Spleen (tissue), 7 donors: ENCODE results near the gene C1orf174.

Source experiments
- POLR2A ChIP-seq, 3 donors: fragments of 450-650 bp; IDR thresholded peaks; one replicate each; pipeline ENCODE4 v1.5.1; 2017; ENCODE audit warnings: antibody characterized with exemption in 3 of 3, mild to moderate bottlenecking in 1 of 3
- POLR2AphosphoS5 ChIP-seq, 3 donors: sonication (generic); formaldehyde crosslinking; IDR thresholded peaks; one replicate each; pipeline ENCODE4 v1.5.1; 2017; ENCODE audit warnings: antibody characterized with exemption in 3 of 3
- TF ChIP-seq, protein P1 (sequence below), 11 experiments: fragments of 200-600 bp in 7 of 11; fragments of 450-650 bp in 4 of 11; sonication (generic) in 4 of 11; IDR thresholded peaks in 8 of 11; conservative IDR thresholded peaks in 3 of 11; 1 replicate in 7 of 11; 2 replicates in 4 of 11; pipeline versions ENCODE4 v1.4.0 to v1.8.0; 2016 to 2021; ENCODE audit warnings: antibody characterized with exemption in 11 of 11, inconsistent platforms in 4 of 11, mild to moderate bottlenecking in 1 of 11
- donor health status: DM: no; HTN: no; CAD: no; lungs with moderate emphysema.
- donor health status: DM: no; HTN: no; CAD: no.
- donor health status: DM: no; HTN: no; CAD: no.

DNA sequence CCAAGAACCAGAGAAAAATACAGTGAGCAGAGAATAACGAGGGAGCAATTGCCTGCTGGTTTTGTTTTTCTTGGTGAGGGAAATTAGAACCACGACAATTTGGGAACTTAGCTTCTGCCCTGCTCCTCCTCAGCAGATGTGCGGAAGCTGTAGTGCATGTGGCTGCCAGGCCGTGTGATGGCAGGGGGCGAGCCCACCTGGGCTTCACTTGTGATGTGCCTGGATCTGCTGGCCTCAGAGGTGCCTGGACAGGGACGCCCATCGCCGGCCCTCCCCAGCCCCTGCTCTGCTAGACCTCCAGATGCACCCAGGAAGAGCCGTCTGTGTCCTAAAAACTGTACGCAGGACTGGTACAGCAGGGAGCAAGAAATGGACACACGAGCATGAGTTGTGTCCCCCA lies 28.5 kb upstream of the C1orf174 start:
- TF ChIP-seq, protein P1, sequence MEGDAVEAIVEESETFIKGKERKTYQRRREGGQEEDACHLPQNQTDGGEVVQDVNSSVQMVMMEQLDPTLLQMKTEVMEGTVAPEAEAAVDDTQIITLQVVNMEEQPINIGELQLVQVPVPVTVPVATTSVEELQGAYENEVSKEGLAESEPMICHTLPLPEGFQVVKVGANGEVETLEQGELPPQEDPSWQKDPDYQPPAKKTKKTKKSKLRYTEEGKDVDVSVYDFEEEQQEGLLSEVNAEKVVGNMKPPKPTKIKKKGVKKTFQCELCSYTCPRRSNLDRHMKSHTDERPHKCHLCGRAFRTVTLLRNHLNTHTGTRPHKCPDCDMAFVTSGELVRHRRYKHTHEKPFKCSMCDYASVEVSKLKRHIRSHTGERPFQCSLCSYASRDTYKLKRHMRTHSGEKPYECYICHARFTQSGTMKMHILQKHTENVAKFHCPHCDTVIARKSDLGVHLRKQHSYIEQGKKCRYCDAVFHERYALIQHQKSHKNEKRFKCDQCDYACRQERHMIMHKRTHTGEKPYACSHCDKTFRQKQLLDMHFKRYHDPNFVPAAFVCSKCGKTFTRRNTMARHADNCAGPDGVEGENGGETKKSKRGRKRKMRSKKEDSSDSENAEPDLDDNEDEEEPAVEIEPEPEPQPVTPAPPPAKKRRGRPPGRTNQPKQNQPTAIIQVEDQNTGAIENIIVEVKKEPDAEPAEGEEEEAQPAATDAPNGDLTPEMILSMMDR (IDR thresholded peaks at IDR 0.05 in 8 of 11, conservative IDR thresholded peaks at IDR 0.05 in 3 of 11), result no peak
- TF ChIP-seq POLR2A (IDR thresholded peaks at IDR 0.05) (no peak), POLR2AphosphoS5 (IDR thresholded peaks at IDR 0.05) (no peak)
